GM21367 (cell line): Measurements from ENCODE around the gene NCBP3.

ENCODE experiments used
- ATAC-seq: cut with Tn5 transposase; IDR thresholded peaks from one replicate; pipeline ENCODE4 v1.9.1; 2021; ENCODE audit not compliant: unreplicated experiment

The NCBP3 gene

GRCh38 chr17:3813171-3813570 is 32.9 kb downstream of the NCBP3 start:
- no peak for ATAC-seq

GRCh38 chr17:3812771-3813170 is 33.3 kb downstream of the NCBP3 start:
- ATAC-seq: no peak

- ATAC-seq: no peak
Observed at GRCh38 chr17:3812284-3812683, 33.8 kb downstream of the NCBP3 start.

GRCh38 chr17:3810019-3810418 is 36.0 kb downstream of the NCBP3 start:
- ATAC-seq: no peak

GRCh38 chr17:3809135-3809534 is 36.9 kb downstream of the NCBP3 start:
- ATAC-seq: no peak

GRCh38 chr17:3808701-3809100 is 37.3 kb downstream of the NCBP3 start:
- ATAC-seq: no peak

GRCh38 chr17:3805581-3805980 is 40.5 kb downstream of the NCBP3 start:
- no peak for ATAC-seq

- ATAC-seq: peak; percentile 66
Observed at GRCh38 chr17:3804503-3804931, 41.5 kb downstream of the NCBP3 start.

GRCh38 chr17:3803308-3803640 is 42.8 kb downstream of the NCBP3 start:
- ATAC-seq: no peak

GRCh38 chr17:3802461-3803307 is 43.4 kb downstream of the NCBP3 start:
- ATAC-seq: no peak

GRCh38 chr17:3801792-3802191 is 44.3 kb downstream of the NCBP3 start:
- ATAC-seq: no peak

GRCh38 chr17:3801347-3801746 is 44.7 kb downstream of the NCBP3 start:
- ATAC-seq: no peak

GRCh38 chr17:3800362-3801271 is 45.4 kb downstream of the NCBP3 start, which contains the start of gene ITGAE:
Gene ITGAE (minus strand): TSS chr17:3801188. CDS start chr17:3801144, 44 bp downstream.
- no peak for ATAC-seq

GRCh38 chr17:3799181-3799945 is 46.7 kb downstream of the NCBP3 start:
- no peak for ATAC-seq

- ATAC-seq: no peak
Observed at GRCh38 chr17:3798273-3799180, 47.5 kb downstream of the NCBP3 start.

- ATAC-seq: peak; percentile 12
Observed at GRCh38 chr17:3796822-3797170, 49.2 kb downstream of the NCBP3 start.

- ATAC-seq: peak; percentile 43
Observed at GRCh38 chr17:3796110-3796821, 49.8 kb downstream of the NCBP3 start.

GRCh38 chr17:3795390-3796102 is 50.5 kb downstream of the NCBP3 start:
- no peak for ATAC-seq
